ENCODE measurements around the gene SCNN1A. TPM values are rescaled to one million over a fixed set of nuclear protein-coding genes. Genes with fewer than 3 reads are reported as not detected.

SCNN1A gene
- total and polyA plus RNA-seq, 4 donors: 86.6 to 312 (median 125) TPM

- ATAC-seq (ENCODE audit: insufficient read depth, low FRiP score) (no peak), DNase-seq (no peak)
- no peak overlapping the region for H3K4me3 ChIP-seq
- no peaks in the 10 kb centered on the region for H3K9me3 ChIP-seq (ENCODE audit: control insufficient read depth in 4 of 4, insufficient read depth in 3 of 4, low read length in 3 of 4)
- H3K27ac ChIP-seq (ENCODE audit: low read depth in 1 of 2, low read length in 1 of 2): no peak overlapping the region
- peaks cover 0 to 6% (median under 1%) of the 10 kb centered on the region in 5 donors for H3K4me1 ChIP-seq (ENCODE audit: control insufficient read depth in 5 of 5, insufficient read depth in 5 of 5, low read length in 5 of 5)
- no peak for TF ChIP-seq CTCF (IDR thresholded peaks at IDR 0.05; ENCODE audit: control extremely low read depth, extremely low read depth)
- H3K9ac ChIP-seq (ENCODE audit: insufficient read depth in 1 of 2, low read length in 2 of 2): no peak overlapping the region
- WGBS, 2 donors: 95 to 97% methylated on average over 17 of the region's 17 CpGs
- no peaks in the 10 kb centered on the region for H3K27me3 ChIP-seq (ENCODE audit: control insufficient read depth in 3 of 3, insufficient read depth in 3 of 3, low read length in 2 of 3)
- no peaks in the 10 kb centered on the region for H3K36me3 ChIP-seq (ENCODE audit: control insufficient read depth in 4 of 4, insufficient read depth in 4 of 4, low read length in 4 of 4)
Measured at GRCh38 chr12:6315704-6316597, 59.4 kb downstream of the SCNN1A start.

- H3K36me3 ChIP-seq (ENCODE audit: control insufficient read depth in 4 of 4, insufficient read depth in 4 of 4, low read length in 4 of 4): no peaks in the 10 kb centered on the region
- H3K9ac ChIP-seq (ENCODE audit: insufficient read depth in 1 of 2, low read length in 2 of 2): no peak overlapping the region
- H3K4me1 ChIP-seq (ENCODE audit: control insufficient read depth in 5 of 5, insufficient read depth in 5 of 5, low read length in 5 of 5): peaks cover 0 to 12% (median 7%) of the 10 kb centered on the region in 5 donors
- no peak overlapping the region for H3K4me3 ChIP-seq
- no peak for TF ChIP-seq CTCF (IDR thresholded peaks at IDR 0.05; ENCODE audit: control extremely low read depth, extremely low read depth)
- no peaks in the 10 kb centered on the region for H3K9me3 ChIP-seq (ENCODE audit: control insufficient read depth in 4 of 4, insufficient read depth in 3 of 4, low read length in 3 of 4)
- WGBS, 2 donors: 94 to 97% methylated on average over 6 of the region's 6 CpGs
- DNase-seq: no peak
- no peaks in the 10 kb centered on the region for H3K27me3 ChIP-seq (ENCODE audit: control insufficient read depth in 3 of 3, insufficient read depth in 3 of 3, low read length in 2 of 3)
- ATAC-seq (ENCODE audit: insufficient read depth, low FRiP score): no peak
- no peak overlapping the region for H3K27ac ChIP-seq (ENCODE audit: low read depth in 1 of 2, low read length in 1 of 2)
Measured at GRCh38 chr12:6315184-6315583, 60.2 kb downstream of the SCNN1A start.

- Histone ChIP-seq H3K4me1 (ENCODE audit: control insufficient read depth in 5 of 5, insufficient read depth in 5 of 5, low read length in 5 of 5) (peaks cover 0 to 13% (median 10%) of the 10 kb centered on the region in 5 donors), H3K4me3 (no peak overlapping the region), H3K27me3 (ENCODE audit: control insufficient read depth in 3 of 3, insufficient read depth in 3 of 3, low read length in 2 of 3) (no peaks in the 10 kb centered on the region), H3K9ac (ENCODE audit: insufficient read depth in 1 of 2, low read length in 2 of 2) (no peak overlapping the region), H3K27ac (ENCODE audit: low read depth in 1 of 2, low read length in 1 of 2) (no peak overlapping the region), H3K36me3 (ENCODE audit: control insufficient read depth in 4 of 4, insufficient read depth in 4 of 4, low read length in 4 of 4) (no peaks in the 10 kb centered on the region), H3K9me3 (ENCODE audit: control insufficient read depth in 4 of 4, insufficient read depth in 3 of 4, low read length in 3 of 4) (no peaks in the 10 kb centered on the region)
- no peak for ATAC-seq (ENCODE audit: insufficient read depth, low FRiP score)
- no peak for DNase-seq
- no peak for TF ChIP-seq CTCF (IDR thresholded peaks at IDR 0.05; ENCODE audit: control extremely low read depth, extremely low read depth)
- WGBS, 2 donors: 87 to 92% methylated on average over 9 of the region's 9 CpGs
Measured at GRCh38 chr12:6314776-6315175, 60.6 kb downstream of the SCNN1A start.

Data from lung (tissue), 12 donors.